Astrocyte (in vitro differentiated cells and primary cell): ENCODE results near the gene MZB1. TPM values are rescaled to one million over a fixed set of nuclear protein-coding genes. Genes with fewer than 3 reads are reported as not detected.
A peak's percentile ranks its signal among the peaks of the same experiment; 100 is the strongest.

ENCODE experiments used
- DNase-seq: peaks from one replicate; pipeline ENCODE4 v3.0.0-alpha.2; 2010; ENCODE audit warnings: low read depth
- FAIRE-seq: peaks from 2 replicates; lab custom pipeline; 2011; peaks lifted over from hg19 to GRCh38; lab: Jason Lieb, UNC
- H2AFZ ChIP-seq: 2 replicates; pipeline ENCODE4 v1.6.0; 2012; ENCODE audit warnings: low read depth, low read length, inconsistent platforms
- H3K27ac ChIP-seq: 2 replicates; pipeline ENCODE4 v1.5.1; 2011; ENCODE audit warnings: low read depth, low read length, inconsistent platforms
- H3K27me3 ChIP-seq: 2 replicates; pipeline ENCODE4 v1.6.0; 2011; ENCODE audit warnings: low read length, inconsistent platforms; ENCODE audit not compliant: insufficient read depth
- H3K36me3 ChIP-seq: 2 replicates; pipeline ENCODE4 v1.5.1; 2011; ENCODE audit warnings: low read length, inconsistent platforms; ENCODE audit not compliant: insufficient read depth
- H3K4me1 ChIP-seq: 2 replicates; pipeline ENCODE4 v1.5.1; 2011; ENCODE audit warnings: low read length, inconsistent platforms; ENCODE audit not compliant: insufficient read depth
- H3K4me2 ChIP-seq: 2 replicates; pipeline ENCODE4 v1.6.0; 2012; ENCODE audit warnings: low read length, inconsistent platforms
- H3K4me3 ChIP-seq: 2 replicates; pipeline ENCODE4 v1.5.1; 2011; ENCODE audit warnings: low read depth, mild to moderate bottlenecking, low read length, inconsistent platforms; ENCODE audit not compliant: insufficient read depth
- H3K79me2 ChIP-seq: 2 replicates; pipeline ENCODE4 v1.6.0; 2012; ENCODE audit warnings: mild to moderate bottlenecking, low read length, inconsistent platforms; ENCODE audit not compliant: insufficient read depth
- H3K9ac ChIP-seq: 2 replicates; pipeline ENCODE4 v1.6.0; 2012; ENCODE audit warnings: mild to moderate bottlenecking, low read length, inconsistent platforms
- H3K9me3 ChIP-seq: 2 replicates; pipeline ENCODE4 v1.5.1; 2012; ENCODE audit warnings: low read depth, mild to moderate bottlenecking, low read length, inconsistent platforms; ENCODE audit not compliant: insufficient read depth
- H4K20me1 ChIP-seq: 2 replicates; pipeline ENCODE4 v1.6.0; 2012; ENCODE audit warnings: low read length, inconsistent platforms; ENCODE audit not compliant: insufficient read depth
- H3K27ac Mint-ChIP-seq: one replicate; pipeline ENCODE4 v1.8.0; 2021; ENCODE audit warnings: mild to moderate bottlenecking, mixed read lengths; ENCODE audit not compliant: unreplicated experiment
- H3K27me3 Mint-ChIP-seq: one replicate; pipeline ENCODE4 v1.8.0; 2021; ENCODE audit warnings: low read depth, mixed read lengths; ENCODE audit not compliant: unreplicated experiment
- H3K36me3 Mint-ChIP-seq: one replicate; pipeline ENCODE4 v1.8.0; 2021; ENCODE audit warnings: low read depth, mixed read lengths; ENCODE audit not compliant: unreplicated experiment
- H3K4me1 Mint-ChIP-seq: one replicate; pipeline ENCODE4 v1.8.0; 2021; ENCODE audit warnings: low read depth, mixed read lengths; ENCODE audit not compliant: unreplicated experiment
- H3K4me3 Mint-ChIP-seq: one replicate; pipeline ENCODE4 v1.8.0; 2021; ENCODE audit warnings: mild to moderate bottlenecking, moderate library complexity, mixed read lengths; ENCODE audit not compliant: unreplicated experiment
- H3K9me3 Mint-ChIP-seq: one replicate; pipeline ENCODE4 v1.8.0; 2021; ENCODE audit warnings: mild to moderate bottlenecking, mixed read lengths; ENCODE audit not compliant: unreplicated experiment
- EZH2 ChIP-seq: IDR thresholded peaks from 2 replicates; pipeline ENCODE4 v1.6.1; 2012; ENCODE audit warnings: mild to moderate bottlenecking, low read length, inconsistent platforms; ENCODE audit not compliant: insufficient read depth
- total RNA-seq: library from RNA; stranded (reverse); gene quantifications from 2 replicates; pipeline ENCODE4 v1.2.1, GENCODE V29; 2021
- TF ChIP-seq, protein P1 (sequence below): IDR thresholded peaks from 2 replicates; pipeline ENCODE4 v1.5.1; 2011; ENCODE audit warnings: low read depth, mild to moderate bottlenecking, inconsistent platforms, low read length, moderate library complexity; ENCODE audit not compliant: insufficient read depth

Gene MZB1
- total RNA-seq, 1 donor from 2014 or later = not detected

DNA sequence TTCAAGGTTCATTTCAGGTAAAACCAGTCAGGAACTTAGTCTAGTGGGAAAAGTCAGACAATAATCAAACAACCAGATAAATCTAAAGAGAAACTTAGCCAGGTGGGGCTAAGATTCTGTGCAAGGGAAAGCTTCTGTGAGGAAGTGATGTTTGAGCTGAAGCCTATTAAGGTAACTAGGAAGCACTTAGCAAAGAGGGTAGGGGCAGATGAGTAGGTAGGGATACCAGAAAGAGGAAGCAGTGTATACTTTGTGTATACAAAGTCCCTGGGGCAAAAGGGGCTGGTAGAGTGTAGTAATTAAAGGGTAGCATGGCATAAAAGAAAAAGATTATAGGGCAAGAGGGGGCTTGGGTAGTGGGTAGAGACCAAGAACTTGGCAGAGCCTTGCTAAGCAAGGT is 17.8 kb upstream of the MZB1 start:
- TF ChIP-seq EZH2 = no peak
- TF ChIP-seq, protein P1, sequence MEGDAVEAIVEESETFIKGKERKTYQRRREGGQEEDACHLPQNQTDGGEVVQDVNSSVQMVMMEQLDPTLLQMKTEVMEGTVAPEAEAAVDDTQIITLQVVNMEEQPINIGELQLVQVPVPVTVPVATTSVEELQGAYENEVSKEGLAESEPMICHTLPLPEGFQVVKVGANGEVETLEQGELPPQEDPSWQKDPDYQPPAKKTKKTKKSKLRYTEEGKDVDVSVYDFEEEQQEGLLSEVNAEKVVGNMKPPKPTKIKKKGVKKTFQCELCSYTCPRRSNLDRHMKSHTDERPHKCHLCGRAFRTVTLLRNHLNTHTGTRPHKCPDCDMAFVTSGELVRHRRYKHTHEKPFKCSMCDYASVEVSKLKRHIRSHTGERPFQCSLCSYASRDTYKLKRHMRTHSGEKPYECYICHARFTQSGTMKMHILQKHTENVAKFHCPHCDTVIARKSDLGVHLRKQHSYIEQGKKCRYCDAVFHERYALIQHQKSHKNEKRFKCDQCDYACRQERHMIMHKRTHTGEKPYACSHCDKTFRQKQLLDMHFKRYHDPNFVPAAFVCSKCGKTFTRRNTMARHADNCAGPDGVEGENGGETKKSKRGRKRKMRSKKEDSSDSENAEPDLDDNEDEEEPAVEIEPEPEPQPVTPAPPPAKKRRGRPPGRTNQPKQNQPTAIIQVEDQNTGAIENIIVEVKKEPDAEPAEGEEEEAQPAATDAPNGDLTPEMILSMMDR = no peak
- no peak for FAIRE-seq
- no peak overlapping the region for H3K4me3 Mint-ChIP-seq

DNA sequence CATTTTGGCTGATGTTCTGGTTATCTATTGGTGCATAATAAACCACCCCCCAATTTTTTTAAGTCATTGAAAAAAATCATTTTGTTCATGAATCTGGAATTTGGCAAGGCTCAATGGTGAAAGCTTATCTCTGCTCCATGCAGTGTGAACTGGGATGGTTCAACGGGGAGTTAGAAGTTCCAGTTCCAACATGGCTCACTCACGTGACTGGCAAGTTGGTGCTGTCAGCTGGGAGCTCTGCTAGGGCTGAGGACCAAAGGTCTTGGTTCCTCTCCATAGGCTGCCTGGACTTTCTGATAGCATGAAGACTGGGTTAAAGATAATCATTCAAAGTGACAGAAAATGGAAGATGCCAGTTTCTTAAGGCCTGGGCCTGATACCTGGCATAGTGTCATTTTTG is 17.2 kb upstream of the MZB1 start:
- no peak for FAIRE-seq
- H3K4me1 Mint-ChIP-seq = peaks cover 2% of the 10 kb centered on the region
- DNase-seq = no peak
- H3K4me3 ChIP-seq = no peak overlapping the region
- no peaks in the 10 kb centered on the region for H3K27me3 ChIP-seq
- H3K27ac ChIP-seq = no peak overlapping the region
- no peaks in the 10 kb centered on the region for H3K9me3 ChIP-seq
- H3K9me3 Mint-ChIP-seq = no peaks in the 10 kb centered on the region
- no peaks in the 10 kb centered on the region for H3K27me3 Mint-ChIP-seq
- H2AFZ ChIP-seq = no peak overlapping the region
- H3K79me2 ChIP-seq = no peaks in the 10 kb centered on the region
- H3K27ac Mint-ChIP-seq = no peak overlapping the region
- H3K36me3 ChIP-seq = no peaks in the 10 kb centered on the region
- H3K9ac ChIP-seq = no peak overlapping the region
- no peak overlapping the region for H3K4me2 ChIP-seq
- peaks cover 9% of the 10 kb centered on the region for H3K4me1 ChIP-seq
- H3K36me3 Mint-ChIP-seq = peaks cover under 1% of the 10 kb centered on the region
- no peak overlapping the region for H3K4me3 Mint-ChIP-seq
- TF ChIP-seq, protein P1 = no peak
- no peak for TF ChIP-seq EZH2
- H4K20me1 ChIP-seq = no peaks in the 10 kb centered on the region

More for the DNA sequence above, 17.8 kb upstream of the MZB1 start:
- Mint-ChIP-seq H3K27me3 (no peaks in the 10 kb centered on the region), H3K4me1 (peaks cover 2% of the 10 kb centered on the region), H3K9me3 (no peaks in the 10 kb centered on the region), H3K27ac (no peak overlapping the region), H3K36me3 (peaks cover 5% of the 10 kb centered on the region)
- Histone ChIP-seq H3K27ac (no peak overlapping the region), H3K4me3 (no peak overlapping the region), H3K79me2 (no peaks in the 10 kb centered on the region), H3K4me1 (peaks cover 9% of the 10 kb centered on the region), H4K20me1 (no peaks in the 10 kb centered on the region), H3K36me3 (no peaks in the 10 kb centered on the region), H3K27me3 (no peaks in the 10 kb centered on the region), H3K9ac (no peak overlapping the region), H3K9me3 (no peaks in the 10 kb centered on the region), H2AFZ (no peak overlapping the region), H3K4me2 (no peak overlapping the region)
- no peak for DNase-seq

- H3K27me3 Mint-ChIP-seq = no peaks in the 10 kb centered on the region
- peak overlapping the region; percentile 100 for H3K27ac Mint-ChIP-seq
Measured at GRCh38 chr5:139404484-139404840, 14.7 kb upstream of the MZB1 start.

More at GRCh38 chr5:139404484-139404840, 14.7 kb upstream of the MZB1 start:
- Histone ChIP-seq H3K9ac (peak overlapping the region; percentile 83), H3K79me2 (no peaks in the 10 kb centered on the region), H4K20me1 (no peaks in the 10 kb centered on the region), H2AFZ (peak overlapping the region; percentile 82), H3K9me3 (no peaks in the 10 kb centered on the region), H3K4me3 (peak overlapping the region; percentile 65), H3K36me3 (no peaks in the 10 kb centered on the region), H3K4me1 (peaks cover 9% of the 10 kb centered on the region), H3K4me2 (peak overlapping the region; percentile 90), H3K27ac (peak overlapping the region; percentile 92), H3K27me3 (no peaks in the 10 kb centered on the region)
- peak overlapping the region; percentile 97 for H3K4me3 Mint-ChIP-seq
- H3K9me3 Mint-ChIP-seq = no peaks in the 10 kb centered on the region
- H3K36me3 Mint-ChIP-seq = peaks cover under 1% of the 10 kb centered on the region
- no peak for DNase-seq
- no peak for FAIRE-seq
- peaks cover 2% of the 10 kb centered on the region for H3K4me1 Mint-ChIP-seq
- no peak for TF ChIP-seq EZH2
- TF ChIP-seq, protein P1 = no peak
